Sigmoid colon (tissue), 7 donors: ENCODE results near the gene GAB2. TPM values are rescaled to one million over a fixed set of nuclear protein-coding genes. Genes with fewer than 3 reads are reported as not detected.

Experiments
- DNase-seq: peaks from one replicate; pipeline ENCODE4 v3.0.0-alpha.2; 2019
- H3K27ac ChIP-seq, 4 donors: fragments of 200-600 bp; sonication (generic); one replicate each; pipeline ENCODE4 v1.5.1; 2016 to 2019; ENCODE audit warnings: mild to moderate bottlenecking in 1 of 4
- H3K27me3 ChIP-seq, 3 donors: fragments of 200-600 bp; sonication (generic); one replicate each; pipeline ENCODE4 v1.5.1; 2019; ENCODE audit warnings: mild to moderate bottlenecking in 1 of 3
- H3K36me3 ChIP-seq, 4 donors: fragments of 200-600 bp; sonication (generic); one replicate each; pipeline ENCODE4 v1.5.1; 2016 to 2019
- H3K4me1 ChIP-seq, 4 donors: fragments of 200-600 bp; sonication (generic); one replicate each; pipeline ENCODE4 v1.5.1; 2017 to 2019
- H3K4me3 ChIP-seq, 4 donors: fragments of 200-600 bp; sonication (generic); one replicate each; pipeline ENCODE4 v1.5.1; 2017 to 2019; ENCODE audit warnings: mild to moderate bottlenecking in 2 of 4, moderate library complexity in 1 of 4
- H3K9me3 ChIP-seq, 4 donors: fragments of 200-600 bp in 3 of 4; sonication (generic) in 3 of 4; one replicate each; pipeline versions ENCODE4 v1.5.1 to v1.6.1; 2013 to 2019
- EP300 ChIP-seq, 4 donors: sonication (generic); formaldehyde crosslinking; IDR thresholded peaks; one replicate each; pipeline ENCODE4 v1.6.1; 2017; ENCODE audit warnings: antibody characterized with exemption in 4 of 4
- POLR2A ChIP-seq, 2 donors: fragments of 450-650 bp; IDR thresholded peaks; one replicate each; pipeline ENCODE4 v1.6.1; 2016; ENCODE audit warnings: antibody characterized with exemption in 2 of 2, mild to moderate bottlenecking in 2 of 2, moderate library complexity in 2 of 2
- POLR2AphosphoS5 ChIP-seq, 4 donors: sonication (generic); formaldehyde crosslinking; IDR thresholded peaks; one replicate each; pipeline ENCODE4 v1.6.1; 2017; ENCODE audit warnings: antibody characterized with exemption in 4 of 4
- whole genome bisulfite sequencing, 2 donors: extraction: QIAGEN DNeasy Blood & Tissue Kit; methylation state at CpG; one replicate each; pipeline ENCODE4 v1.1.7; 2013; 5-methylcytosine and 5-hydroxymethylcytosine counted together
- intact Hi-C: fragments of 100-400 bp; cut with DNase I; formaldehyde crosslinking; loops from one replicate; pipeline ENCODE4 v1.15.1; 2023
- polyA plus RNA-seq, 3 donors: library from polyadenylated mRNA; stranded (reverse); fragments of 200-250 nt; gene quantifications; one replicate each; pipeline ENCODE4 v1.2.3, GENCODE V29; 2013
- total RNA-seq, 4 donors: library from RNA; depleted of rRNA; stranded (reverse); fragments of >200 nt; gene quantifications; one replicate each; pipeline ENCODE4 v1.1.0, GENCODE V29; 2016
- TF ChIP-seq, protein P1 (sequence below), 4 experiments: fragments of 450-650 bp in 3 of 4; fragments of 200-600 bp in 1 of 4; IDR thresholded peaks; one replicate each; pipeline ENCODE4 v1.5.1; 2016 to 2019; ENCODE audit warnings: antibody characterized with exemption in 4 of 4, mild to moderate bottlenecking in 3 of 4, moderate library complexity in 2 of 4
- donor health status: healthy with polysubstance abuse.
- donor health status: Bipolar disorder and iron deficiency.
- donor health status: healthy.

Gene GAB2
- total and polyA plus RNA-seq, 7 donors: 10.8 to 23.5 (median 13.6) TPM

DNA sequence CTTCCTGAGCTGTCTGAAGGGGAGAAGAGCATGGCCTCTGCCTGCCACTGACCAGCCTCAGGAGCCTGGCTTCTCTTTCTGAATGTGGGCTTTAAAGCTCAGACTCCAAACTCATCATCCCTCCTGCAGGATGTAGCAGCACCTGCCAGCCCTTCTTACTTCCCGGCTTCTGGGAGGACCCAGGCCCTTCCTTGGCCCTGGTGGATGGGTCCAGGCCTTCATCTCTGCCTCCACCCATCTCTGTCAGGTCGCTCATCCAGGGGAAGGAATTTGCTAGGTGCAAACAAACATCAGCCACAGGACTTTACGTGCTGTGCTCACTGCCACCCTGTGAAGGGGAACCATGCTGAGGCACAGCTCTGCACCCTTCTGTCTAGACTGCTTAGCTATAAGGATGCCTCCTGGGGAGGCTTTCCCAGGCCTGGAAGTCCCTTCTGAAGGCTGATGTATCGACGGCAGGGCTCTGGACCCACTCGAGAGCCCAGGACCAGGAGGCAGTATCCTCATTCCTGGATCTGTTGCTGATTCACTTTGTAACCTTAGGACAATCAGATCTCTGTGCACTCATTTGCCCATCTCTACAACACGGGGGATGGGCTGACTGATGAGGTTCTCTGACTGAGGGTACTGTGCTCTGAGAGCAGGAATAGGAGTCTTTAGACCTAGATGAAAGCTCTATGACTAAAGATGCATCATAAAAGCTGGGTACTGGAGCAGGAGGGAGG lies 198.0 kb downstream of the GAB2 start:
- no peaks in the 10 kb centered on the region for H3K27me3 ChIP-seq
- H3K9me3 ChIP-seq: no peaks in the 10 kb centered on the region
- no peak for DNase-seq
- no peak overlapping the region for H3K4me3 ChIP-seq
- H3K36me3 ChIP-seq: peaks cover 5 to 70% (median 17%) of the 10 kb centered on the region in 4 donors
- 93 to 95% methylated on average over 7 of the region's 7 CpGs for WGBS, 2 donors
- intact Hi-C loops: no loop called here
- no peaks in the 10 kb centered on the region for H3K4me1 ChIP-seq
- TF ChIP-seq EP300 (IDR thresholded peaks at IDR 0.05): no peak
- TF ChIP-seq, protein P1, sequence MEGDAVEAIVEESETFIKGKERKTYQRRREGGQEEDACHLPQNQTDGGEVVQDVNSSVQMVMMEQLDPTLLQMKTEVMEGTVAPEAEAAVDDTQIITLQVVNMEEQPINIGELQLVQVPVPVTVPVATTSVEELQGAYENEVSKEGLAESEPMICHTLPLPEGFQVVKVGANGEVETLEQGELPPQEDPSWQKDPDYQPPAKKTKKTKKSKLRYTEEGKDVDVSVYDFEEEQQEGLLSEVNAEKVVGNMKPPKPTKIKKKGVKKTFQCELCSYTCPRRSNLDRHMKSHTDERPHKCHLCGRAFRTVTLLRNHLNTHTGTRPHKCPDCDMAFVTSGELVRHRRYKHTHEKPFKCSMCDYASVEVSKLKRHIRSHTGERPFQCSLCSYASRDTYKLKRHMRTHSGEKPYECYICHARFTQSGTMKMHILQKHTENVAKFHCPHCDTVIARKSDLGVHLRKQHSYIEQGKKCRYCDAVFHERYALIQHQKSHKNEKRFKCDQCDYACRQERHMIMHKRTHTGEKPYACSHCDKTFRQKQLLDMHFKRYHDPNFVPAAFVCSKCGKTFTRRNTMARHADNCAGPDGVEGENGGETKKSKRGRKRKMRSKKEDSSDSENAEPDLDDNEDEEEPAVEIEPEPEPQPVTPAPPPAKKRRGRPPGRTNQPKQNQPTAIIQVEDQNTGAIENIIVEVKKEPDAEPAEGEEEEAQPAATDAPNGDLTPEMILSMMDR (IDR thresholded peaks at IDR 0.05): no peak
- TF ChIP-seq POLR2AphosphoS5 (IDR thresholded peaks at IDR 0.05): no peak
- no peak for TF ChIP-seq POLR2A (IDR thresholded peaks at IDR 0.05)
- H3K27ac ChIP-seq: no peak overlapping the region

DNA sequence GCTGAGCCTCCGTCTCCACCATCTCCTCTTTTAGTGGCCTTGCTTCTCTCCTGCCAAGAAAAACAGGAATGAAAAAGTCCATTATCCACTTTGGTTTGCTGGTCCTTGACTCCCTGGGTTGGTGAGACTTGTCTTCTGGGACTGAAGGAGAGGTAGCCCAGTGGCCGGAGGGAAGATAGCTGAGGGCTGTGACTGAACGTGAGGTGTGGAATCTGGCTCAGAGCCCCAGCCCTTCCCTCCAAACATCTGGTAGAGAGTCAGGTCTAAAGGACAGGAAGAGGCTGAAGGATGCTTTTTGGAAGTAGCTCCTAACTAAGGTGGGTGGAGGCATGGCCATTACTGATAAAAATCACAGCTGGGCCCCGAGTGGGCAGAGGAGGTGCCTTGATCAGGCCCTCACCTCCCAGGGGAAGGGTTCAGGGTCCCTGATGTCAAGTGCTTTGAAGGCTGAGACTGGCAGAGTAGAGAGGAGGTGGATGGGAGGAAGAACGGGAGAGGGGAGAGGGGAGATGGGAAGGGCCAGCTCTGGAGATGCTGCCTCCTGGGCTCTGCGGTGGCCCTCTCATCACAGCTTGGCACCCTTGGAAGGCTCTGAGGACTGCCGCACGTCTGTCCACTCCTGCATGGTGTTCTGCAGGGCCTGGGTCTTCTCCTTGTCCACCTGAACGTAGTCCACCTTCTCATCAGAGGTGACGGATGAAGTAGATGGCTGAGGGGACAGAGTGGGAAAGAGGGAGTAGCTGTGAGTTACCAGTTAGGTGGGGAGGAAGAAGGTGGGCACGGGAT lies 198.7 kb downstream of the GAB2 start:
- intact Hi-C loops: no loop called here
- Histone ChIP-seq H3K36me3 (peaks cover 0 to 71% (median 15%) of the 10 kb centered on the region in 4 donors), H3K4me1 (no peaks in the 10 kb centered on the region), H3K27ac (no peak overlapping the region), H3K4me3 (no peak overlapping the region), H3K9me3 (no peaks in the 10 kb centered on the region), H3K27me3 (no peaks in the 10 kb centered on the region)
- no peak for TF ChIP-seq POLR2AphosphoS5 (IDR thresholded peaks at IDR 0.05)
- TF ChIP-seq POLR2A (IDR thresholded peaks at IDR 0.05): no peak
- TF ChIP-seq, protein P1 (IDR thresholded peaks at IDR 0.05): no peak
- no peak for TF ChIP-seq EP300 (IDR thresholded peaks at IDR 0.05)
- WGBS, 2 donors: 93% methylated on average over 11 of the region's 11 CpGs
- DNase-seq: no peak

DNA sequence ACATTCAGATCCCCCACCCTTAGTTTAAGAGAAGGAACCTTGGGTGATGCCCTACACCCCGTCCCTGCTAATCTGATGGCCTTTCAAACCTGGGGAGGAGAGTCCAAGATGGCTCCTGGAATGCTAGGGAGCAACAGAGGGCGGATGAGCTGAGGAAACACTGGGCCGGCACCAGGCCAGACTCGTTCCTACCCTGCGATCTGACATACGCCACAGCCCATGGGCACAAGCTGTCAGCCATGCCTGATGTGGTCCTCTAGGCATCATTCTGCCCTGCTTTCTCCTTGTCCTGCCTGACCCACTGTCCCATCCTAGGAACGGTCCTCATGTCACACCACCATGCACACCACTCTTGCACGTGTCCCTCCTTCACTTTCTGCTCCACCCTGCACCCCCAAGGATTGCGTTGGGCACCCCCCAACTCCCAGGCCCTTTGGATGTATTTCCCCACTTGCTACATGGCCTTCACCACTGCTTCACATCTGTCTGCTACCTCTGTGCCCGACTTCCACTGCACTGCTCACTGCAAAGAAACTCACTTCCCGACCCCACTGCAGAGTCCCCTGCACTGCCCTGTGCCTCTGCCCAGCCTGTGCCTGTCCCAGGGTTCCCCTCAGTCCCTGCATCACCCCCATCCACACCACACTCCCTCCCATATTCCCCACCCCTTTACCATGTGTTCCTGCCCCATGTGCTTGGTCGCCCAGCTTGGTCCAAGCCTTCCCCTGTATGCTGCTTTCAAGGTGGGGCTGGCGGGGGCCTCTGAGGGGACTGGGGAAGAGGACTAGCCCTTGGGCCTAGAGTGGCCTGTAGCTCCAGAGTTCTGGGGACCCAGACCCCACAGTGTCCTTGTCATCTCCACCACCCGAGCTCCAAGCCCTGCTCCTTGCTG lies 199.7 kb downstream of the GAB2 start:
- TF ChIP-seq, protein P1 (IDR thresholded peaks at IDR 0.05): no peak
- no peak for TF ChIP-seq POLR2AphosphoS5 (IDR thresholded peaks at IDR 0.05)
- TF ChIP-seq EP300 (IDR thresholded peaks at IDR 0.05): no peak
- H3K9me3 ChIP-seq: no peaks in the 10 kb centered on the region
- no peaks in the 10 kb centered on the region for H3K4me1 ChIP-seq
- 95 to 97% methylated on average over 14 of the region's 14 CpGs for WGBS, 2 donors
- H3K4me3 ChIP-seq: no peak overlapping the region
- DNase-seq: no peak
- intact Hi-C loops: no loop called here
- H3K36me3 ChIP-seq: peaks cover 0 to 70% (median 14%) of the 10 kb centered on the region in 4 donors
- no peaks in the 10 kb centered on the region for H3K27me3 ChIP-seq
- no peak overlapping the region for H3K27ac ChIP-seq

DNA sequence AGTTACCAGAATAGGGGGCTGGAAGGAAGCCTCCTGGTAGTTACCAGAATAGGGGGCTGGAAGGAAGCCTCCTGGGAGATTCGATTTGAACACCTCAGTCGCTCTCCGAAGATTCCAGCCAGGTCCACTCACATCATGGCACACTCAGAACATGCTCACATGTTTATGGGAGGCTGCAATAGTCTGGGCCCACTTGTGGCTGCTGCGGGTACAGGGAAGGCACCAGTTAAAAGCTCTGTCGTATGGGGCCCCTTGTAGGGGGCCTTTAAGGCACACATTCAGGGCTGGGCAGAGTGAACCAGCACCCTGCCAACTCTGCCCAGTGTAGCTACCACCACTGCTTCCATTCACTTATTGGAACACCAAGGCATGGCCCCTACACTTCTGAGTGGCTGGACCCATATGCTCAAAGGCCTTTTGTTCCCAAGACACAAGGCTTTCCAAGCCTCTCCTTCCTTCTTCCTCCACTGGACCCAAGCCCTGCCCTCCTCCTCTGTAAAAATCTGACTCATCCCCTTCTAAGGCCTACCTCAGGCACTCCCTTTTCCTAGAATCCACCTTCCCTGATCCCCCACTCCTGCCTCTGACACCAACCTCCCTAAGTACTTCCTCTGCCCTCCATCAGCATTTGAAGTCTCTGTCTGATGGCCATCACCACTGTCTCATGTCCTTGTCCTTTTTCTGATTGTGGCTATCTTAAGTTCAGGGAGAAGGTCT lies 200.9 kb downstream of the GAB2 start:
- no peak for DNase-seq
- intact Hi-C loops: no loop called here
- Histone ChIP-seq H3K36me3 (peaks cover 0 to 63% (median 12%) of the 10 kb centered on the region in 4 donors), H3K27me3 (no peaks in the 10 kb centered on the region), H3K27ac (no peak overlapping the region), H3K9me3 (no peaks in the 10 kb centered on the region), H3K4me3 (no peak overlapping the region), H3K4me1 (no peaks in the 10 kb centered on the region)
- no peak for TF ChIP-seq POLR2A (IDR thresholded peaks at IDR 0.05)
- no peak for TF ChIP-seq EP300 (IDR thresholded peaks at IDR 0.05)
- TF ChIP-seq POLR2AphosphoS5 (IDR thresholded peaks at IDR 0.05): no peak
- TF ChIP-seq, protein P1 (IDR thresholded peaks at IDR 0.05): no peak
- WGBS, 2 donors: 96 to 97% methylated on average over 5 of the region's 5 CpGs
